OCI-LY1 (cell line): ENCODE data around the gene GLIS1.

Experiments
- H2AFZ ChIP-seq: fragments of 200-600 bp; sonication (generic), shearing (Covaris generic); 2 replicates; pipeline ENCODE4 v1.6.0; 2014; ENCODE audit warnings: antibody characterized with exemption, mild to moderate bottlenecking, low read length
- H3F3A ChIP-seq: fragments of 200-600 bp; sonication (generic), shearing (Covaris generic); 2 replicates; pipeline ENCODE4 v1.6.0; 2014; ENCODE audit warnings: mild to moderate bottlenecking, antibody characterized with exemption, low read length, moderate library complexity; ENCODE audit not compliant: insufficient read depth
- H3K27ac ChIP-seq: fragments of 200-600 bp; sonication (generic); 2 replicates; pipeline ENCODE4 v1.5.1; 2014; ENCODE audit warnings: low read length, mixed run types, mild to moderate bottlenecking, low read depth; ENCODE audit not compliant: poor library complexity, severe bottlenecking
- H3K27me3 ChIP-seq: fragments of 200-600 bp; sonication (generic); 2 replicates; pipeline ENCODE4 v1.6.0; 2014; ENCODE audit warnings: antibody characterized with exemption, mild to moderate bottlenecking, low read length, moderate library complexity; ENCODE audit not compliant: insufficient read depth
- H3K36me3 ChIP-seq: fragments of 200-600 bp; sonication (generic); 2 replicates; pipeline ENCODE4 v1.6.1; 2014; ENCODE audit warnings: mild to moderate bottlenecking, antibody characterized with exemption, low read length, moderate library complexity, mixed read lengths; ENCODE audit not compliant: insufficient read depth
- H3K4me1 ChIP-seq: fragments of 200-600 bp; sonication (generic); 2 replicates; pipeline ENCODE4 v1.5.1; 2014; ENCODE audit warnings: mild to moderate bottlenecking, low read length, moderate library complexity; ENCODE audit not compliant: insufficient read depth, severe bottlenecking
- H3K4me2 ChIP-seq: fragments of 200-600 bp; sonication (generic), shearing (Covaris generic); 2 replicates; pipeline ENCODE4 v1.6.1; 2014; ENCODE audit warnings: low read length
- H3K4me3 ChIP-seq: fragments of 200-600 bp; sonication (generic); 2 replicates; pipeline ENCODE4 v1.5.1; 2014; ENCODE audit warnings: low read length, low read depth, mild to moderate bottlenecking, mixed read lengths; ENCODE audit not compliant: poor library complexity, severe bottlenecking
- H3K79me2 ChIP-seq: fragments of 200-600 bp; shearing (Covaris generic); 2 replicates; pipeline ENCODE4 v1.6.1; 2016; ENCODE audit warnings: mixed run types, low read length, mixed read lengths; ENCODE audit not compliant: insufficient read depth
- H3K9ac ChIP-seq: fragments of 200-600 bp; sonication (generic), shearing (Covaris generic); 2 replicates; pipeline ENCODE4 v1.6.1; 2014; ENCODE audit warnings: mild to moderate bottlenecking, low read length, mixed read lengths
- H3K9me2 ChIP-seq: fragments of 200-600 bp; sonication (generic), shearing (Covaris generic); 2 replicates; pipeline ENCODE4 v1.6.1; 2014; ENCODE audit warnings: low read depth, mild to moderate bottlenecking, low read length, mixed read lengths
- H3K9me3 ChIP-seq: fragments of 200-600 bp; shearing (Covaris generic); 2 replicates; pipeline ENCODE4 v1.6.1; 2014; ENCODE audit warnings: low read length, mixed read lengths
- H4K20me1 ChIP-seq: fragments of 200-600 bp; sonication (generic), shearing (Covaris generic); 2 replicates; pipeline ENCODE4 v1.6.0; 2016; ENCODE audit warnings: mild to moderate bottlenecking, low read length; ENCODE audit not compliant: insufficient read depth
- CTCF ChIP-seq: fragments of 200-600 bp; sonication (generic), shearing (Covaris generic); IDR thresholded peaks from 2 replicates; pipeline ENCODE4 v1.5.1; 2017; ENCODE audit warnings: mild to moderate bottlenecking, antibody characterized with exemption, low read length, moderate library complexity, mixed read lengths
- EZH2 ChIP-seq: fragments of 200-600 bp; sonication (generic), shearing (Covaris generic); IDR thresholded peaks from 2 replicates; pipeline ENCODE4 v1.8.0; 2017; ENCODE audit warnings: borderline replicate concordance, mixed run types, mild to moderate bottlenecking, antibody characterized with exemption, low read length, moderate library complexity, mixed read lengths

The GLIS1 gene

GRCh38 chr1:53529555-53529954, 209.4 kb downstream of the GLIS1 start:
- Histone ChIP-seq H3K9me3 (no peaks in the 10 kb centered on the region), H3K79me2 (no peaks in the 10 kb centered on the region), H3F3A (no peaks in the 10 kb centered on the region), H3K27me3 (no peaks in the 10 kb centered on the region), H3K4me2 (no peak overlapping the region), H3K9me2 (no peaks in the 10 kb centered on the region), H3K4me1 (no peaks in the 10 kb centered on the region), H4K20me1 (no peaks in the 10 kb centered on the region), H3K9ac (no peak overlapping the region), H3K27ac (no peak overlapping the region), H3K4me3 (no peak overlapping the region), H3K36me3 (no peaks in the 10 kb centered on the region), H2AFZ (no peak overlapping the region)
- no peak for TF ChIP-seq EZH2
- no peak for TF ChIP-seq CTCF

- no peak overlapping the region for H3K4me2 ChIP-seq
- H3K9me2 ChIP-seq = no peaks in the 10 kb centered on the region
- H3K79me2 ChIP-seq = no peaks in the 10 kb centered on the region
- H4K20me1 ChIP-seq = no peaks in the 10 kb centered on the region
- H3K9ac ChIP-seq = no peak overlapping the region
- H3F3A ChIP-seq = no peaks in the 10 kb centered on the region
- no peak overlapping the region for H3K4me3 ChIP-seq
- no peak for TF ChIP-seq EZH2
- no peak for TF ChIP-seq CTCF
- H3K9me3 ChIP-seq = no peaks in the 10 kb centered on the region
- no peak overlapping the region for H3K27ac ChIP-seq
- no peaks in the 10 kb centered on the region for H3K4me1 ChIP-seq
- no peak overlapping the region for H2AFZ ChIP-seq
- H3K36me3 ChIP-seq = no peaks in the 10 kb centered on the region
- H3K27me3 ChIP-seq = no peaks in the 10 kb centered on the region; the same call in 1 of the 2 replicates
These were observed 211.6 kb downstream of the GLIS1 start for GRCh38 chr1:53527368-53527767.

- no peaks in the 10 kb centered on the region for H3F3A ChIP-seq
- H3K9me2 ChIP-seq = no peaks in the 10 kb centered on the region
- no peak overlapping the region for H3K9ac ChIP-seq
- no peaks in the 10 kb centered on the region; the same call in 1 of the 2 replicates for H3K27me3 ChIP-seq
- no peak for TF ChIP-seq EZH2
- no peak for TF ChIP-seq CTCF
- H3K9me3 ChIP-seq = no peaks in the 10 kb centered on the region
- no peaks in the 10 kb centered on the region for H3K36me3 ChIP-seq
- no peaks in the 10 kb centered on the region for H4K20me1 ChIP-seq
- H2AFZ ChIP-seq = no peak overlapping the region
- H3K4me3 ChIP-seq = no peak overlapping the region
- no peaks in the 10 kb centered on the region for H3K79me2 ChIP-seq
- no peak overlapping the region for H3K27ac ChIP-seq
- no peaks in the 10 kb centered on the region for H3K4me1 ChIP-seq
- no peak overlapping the region for H3K4me2 ChIP-seq
These were observed 212.4 kb downstream of the GLIS1 start for GRCh38 chr1:53526451-53527101.
